GM18951 (cell line): ENCODE results near the gene POU2F1.

Source experiments
- POLR2A ChIP-seq: IDR thresholded peaks from 4 replicates; pipeline ENCODE4 v1.6.1; 2011; ENCODE audit warnings: mild to moderate bottlenecking; ENCODE audit not compliant: insufficient read length, insufficient read depth; ENCODE audit errors: extremely low read depth
- in situ Hi-C: fragments of 300-500 bp; cut with MboI; formaldehyde crosslinking; loops from one replicate; pipeline ENCODE4 v1.12.0; 2022; ENCODE audit warnings: low sequenced_read_pairs, mixed read lengths, inconsistent platforms; ENCODE audit not compliant: unreplicated experiment

POU2F1 gene

GRCh38 chr1:167220537-167221125 lies at the start of gene POU2F1:
TSS of gene POU2F1 (plus strand) at chr1:167220886. CDS start at chr1:167220898, 12 bp downstream.
- in situ Hi-C loops: no loop called here
- peak; percentile 43 for TF ChIP-seq POLR2A

GRCh38 chr1:167171286-167171929 lies 49.3 kb upstream of the POU2F1 start:
- TF ChIP-seq POLR2A: no peak
- in situ Hi-C loops: no loop called here

GRCh38 chr1:167173516-167174184 lies 47.0 kb upstream of the POU2F1 start:
- no peak for TF ChIP-seq POLR2A
- in situ Hi-C loops: no loop called here

- in situ Hi-C loops: no loop called here
- TF ChIP-seq POLR2A: no peak
Measured at GRCh38 chr1:167175901-167176300, 44.8 kb upstream of the POU2F1 start.

- in situ Hi-C loops: no loop called here
- TF ChIP-seq POLR2A: no peak
Measured at GRCh38 chr1:167178831-167179230, 41.9 kb upstream of the POU2F1 start.

- in situ Hi-C loops: no loop called here
- no peak for TF ChIP-seq POLR2A
Measured at GRCh38 chr1:167182571-167183320, 37.9 kb upstream of the POU2F1 start.

GRCh38 chr1:167184081-167184480 lies 36.6 kb upstream of the POU2F1 start:
- in situ Hi-C loops: no loop called here
- no peak for TF ChIP-seq POLR2A

GRCh38 chr1:167185062-167185461 lies 35.6 kb upstream of the POU2F1 start:
- no peak for TF ChIP-seq POLR2A
- in situ Hi-C loops: no loop called here

GRCh38 chr1:167185974-167186657 lies 34.6 kb upstream of the POU2F1 start:
- in situ Hi-C loops: no loop called here
- no peak for TF ChIP-seq POLR2A

GRCh38 chr1:167186771-167187170 lies 33.9 kb upstream of the POU2F1 start:
- no peak for TF ChIP-seq POLR2A

GRCh38 chr1:167190747-167191237 lies 29.9 kb upstream of the POU2F1 start:
- in situ Hi-C loops: no loop called here
- TF ChIP-seq POLR2A: no peak

More at GRCh38 chr1:167186771-167187170, 33.9 kb upstream of the POU2F1 start:
- in situ Hi-C loops: no loop called here

- in situ Hi-C loops: no loop called here
- no peak for TF ChIP-seq POLR2A
Measured at GRCh38 chr1:167191958-167192357, 28.7 kb upstream of the POU2F1 start.
